ENCODE data around the gene CDC42EP1. TPM values are rescaled to one million over a fixed set of nuclear protein-coding genes. Genes with fewer than 3 reads are reported as not detected.

CDC42EP1 gene
- 100 TPM for total RNA-seq

- DNase-seq (ENCODE audit: low spot score in 2 of 2), result peak in 1 of 2 donors; percentile 76
Observed at GRCh38 chr22:37559901-37560607, at the start of gene CDC42EP1. Gene CDC42EP1 (plus strand): TSS chr22:37560480. CDS start chr22:37566350, 5,870 bp downstream.

GRCh38 chr22:37511395-37512104, 48.7 kb upstream of the CDC42EP1 start:
- Histone ChIP-seq H3K9me3 (no peaks in the 10 kb centered on the region), H3K27me3 (no peaks in the 10 kb centered on the region), H3K4me3 (no peak overlapping the region), H3K27ac (no peak overlapping the region), H3K36me3 (no peaks in the 10 kb centered on the region), H3K4me1 (no peaks in the 10 kb centered on the region)
- intact Hi-C loops (cut with DNase I), result no loop called here
- TF ChIP-seq CTCF (IDR thresholded peaks at IDR 0.05), result no peak
- no peak for DNase-seq (ENCODE audit: low spot score in 2 of 2)

More at GRCh38 chr22:37559901-37560607, at the start of gene CDC42EP1:
- Histone ChIP-seq H3K9me3 (no peaks in the 10 kb centered on the region), H3K4me3 (peak within 1 kb of the TSS; percentile 84 to 95), H3K27me3 (no peaks in the 10 kb centered on the region), H3K27ac (peak within 1 kb of the TSS; percentile 98 to 99), H3K36me3 (no peaks in the 10 kb centered on the region), H3K4me1 (peaks cover 27 to 39% of the 10 kb centered on the region in 2 donors)
- no peak for TF ChIP-seq CTCF (IDR thresholded peaks at IDR 0.05)
- intact Hi-C loops (cut with DNase I), result loop anchor here (1.0 to 5.0 kb wide), 3 partner anchors 11 to 1972 kb away; partner anchors contain the start of genes LGALS1 and RPS19BP1

GRCh38 chr22:37514526-37515051, 45.7 kb upstream of the CDC42EP1 start:
- no peak overlapping the region for H3K27ac ChIP-seq
- no peak overlapping the region for H3K4me3 ChIP-seq
- no peak for DNase-seq (ENCODE audit: low spot score in 2 of 2)
- intact Hi-C loops (cut with DNase I), result no loop called here
- no peaks in the 10 kb centered on the region for H3K36me3 ChIP-seq
- H3K9me3 ChIP-seq, result no peaks in the 10 kb centered on the region
- no peak for TF ChIP-seq CTCF (IDR thresholded peaks at IDR 0.05)
- H3K4me1 ChIP-seq, result peaks cover 2 to 3% of the 10 kb centered on the region in 2 donors
- no peaks in the 10 kb centered on the region for H3K27me3 ChIP-seq

GRCh38 chr22:37515901-37516300, 44.4 kb upstream of the CDC42EP1 start:
- peaks cover 2 to 5% of the 10 kb centered on the region in 2 donors for H3K4me1 ChIP-seq
- no peak overlapping the region for H3K4me3 ChIP-seq
- intact Hi-C loops (cut with DNase I), result no loop called here
- peaks cover 3% of the 10 kb centered on the region for H3K27me3 ChIP-seq
- H3K27ac ChIP-seq, result no peak overlapping the region
- DNase-seq (ENCODE audit: low spot score in 2 of 2), result no peak
- H3K36me3 ChIP-seq, result no peaks in the 10 kb centered on the region
- no peak for TF ChIP-seq CTCF (IDR thresholded peaks at IDR 0.05)
- no peaks in the 10 kb centered on the region for H3K9me3 ChIP-seq

GRCh38 chr22:37516456-37516855, 43.8 kb upstream of the CDC42EP1 start:
- intact Hi-C loops (cut with DNase I), result no loop called here
- no peak overlapping the region for H3K27ac ChIP-seq
- H3K4me3 ChIP-seq, result no peak overlapping the region
- no peaks in the 10 kb centered on the region for H3K9me3 ChIP-seq
- no peak for DNase-seq (ENCODE audit: low spot score in 2 of 2)
- peaks cover 3% of the 10 kb centered on the region for H3K27me3 ChIP-seq
- no peaks in the 10 kb centered on the region for H3K36me3 ChIP-seq
- peaks cover 2 to 5% of the 10 kb centered on the region in 2 donors for H3K4me1 ChIP-seq
- no peak for TF ChIP-seq CTCF (IDR thresholded peaks at IDR 0.05)
